PC-3 (cell line): ENCODE measurements around the gene MYL6. TPM values are rescaled to one million over a fixed set of nuclear protein-coding genes. Genes with fewer than 3 reads are reported as not detected.

Experiments
- ATAC-seq: fragments of 200-7000 bp; cut with Tn5 transposase; 2 replicates; pipeline ENCODE4 v1.9.1; 2020; ENCODE audit warnings: mild to moderate bottlenecking, moderate library complexity
- BruUV-seq: library from RNA; stranded (reverse); fragments of 400-500 nt; replicated peaks from 2 replicates; lab custom pipeline; 2021; lab: Mats Ljungman, UMichigan
- CTCF ChIA-PET: fragments of 300-600 bp; sonication (Branson Sonifier 250); formaldehyde crosslinking; loops from one replicate; lab custom pipeline; 2022; ENCODE audit warnings: antibody characterized with exemption; lab: Charles Lee
- POLR2A ChIA-PET: fragments of 300-600 bp; sonication (Branson Sonifier 250); formaldehyde crosslinking; loops from one replicate; lab custom pipeline; 2022; ENCODE audit warnings: antibody characterized with exemption; ENCODE audit not compliant: unreplicated experiment; lab: Charles Lee
- DNase-seq: peaks from one replicate; pipeline ENCODE4 v3.0.0-alpha.2; 2015
- H2AFZ ChIP-seq: fragments of 300-600 bp; sonication (generic); 2 replicates; pipeline ENCODE4 v1.6.0; 2016; ENCODE audit warnings: antibody characterized with exemption, low read length
- H3F3A ChIP-seq: fragments of 300-600 bp; sonication (generic); one replicate; pipeline ENCODE4 v1.6.0; 2017; ENCODE audit warnings: antibody characterized with exemption, low read length, control low read depth, mild to moderate bottlenecking; ENCODE audit not compliant: unreplicated experiment
- H3K27ac ChIP-seq: fragments of 300-600 bp; sonication (generic); 2 replicates; pipeline ENCODE4 v1.5.1; 2016; ENCODE audit warnings: mild to moderate bottlenecking, low read length
- H3K27me3 ChIP-seq: fragments of 300-600 bp; sonication (generic); 2 replicates; pipeline ENCODE4 v1.6.1; 2016; ENCODE audit warnings: low read length, mixed read lengths
- H3K36me3 ChIP-seq: fragments of 300-600 bp; sonication (generic); 2 replicates; pipeline ENCODE4 v1.6.1; 2016; ENCODE audit warnings: low read depth, mixed run types, low read length, mixed read lengths
- H3K4me1 ChIP-seq: fragments of 300-600 bp; sonication (generic); 2 replicates; pipeline ENCODE4 v1.5.1; 2016; ENCODE audit warnings: low read length; ENCODE audit not compliant: insufficient read depth
- H3K4me2 ChIP-seq: fragments of 300-600 bp; sonication (generic); 2 replicates; pipeline ENCODE4 v1.6.0; 2016; ENCODE audit warnings: low read length
- H3K4me3 ChIP-seq: fragments of 300-600 bp; sonication (generic); 2 replicates; pipeline ENCODE4 v1.5.1; 2016; ENCODE audit warnings: mild to moderate bottlenecking, low read length, mixed read lengths
- H3K79me2 ChIP-seq: fragments of 300-600 bp; sonication (generic); 2 replicates; pipeline ENCODE4 v1.6.1; 2017; ENCODE audit warnings: low read length, mixed read lengths
- H3K9ac ChIP-seq: fragments of 300-600 bp; sonication (generic); 2 replicates; pipeline ENCODE4 v1.6.0; 2016; ENCODE audit warnings: mild to moderate bottlenecking, low read length
- H3K9me2 ChIP-seq: fragments of 300-600 bp; sonication (generic); replicated peaks from 2 replicates; pipeline ENCODE4 v1.6.1; 2016; ENCODE audit warnings: mixed run types, low read length, mixed read lengths
- H3K9me3 ChIP-seq: fragments of 300-600 bp; sonication (generic); 2 replicates; pipeline ENCODE4 v1.6.1; 2016; ENCODE audit warnings: low read length, mixed read lengths
- H4K20me1 ChIP-seq: fragments of 300-600 bp; sonication (generic); 2 replicates; pipeline ENCODE4 v1.6.1; 2016; ENCODE audit warnings: low read length, mixed read lengths
- CTCF ChIP-seq: fragments of 300-600 bp; sonication (generic); conservative IDR thresholded peaks from 2 replicates; pipeline ENCODE4 v1.5.1; 2017; ENCODE audit warnings: antibody characterized with exemption, low read depth, mild to moderate bottlenecking, low read length
- EZH2 ChIP-seq: fragments of 300-600 bp; sonication (generic); IDR thresholded peaks from one replicate; pipeline ENCODE4 v1.6.1; 2017; ENCODE audit warnings: antibody characterized with exemption, mild to moderate bottlenecking, low read length; ENCODE audit not compliant: unreplicated experiment
- EZH2phosphoT487 ChIP-seq: fragments of 300-600 bp; sonication (generic); IDR thresholded peaks from 2 replicates; pipeline ENCODE4 v1.6.1; 2018; ENCODE audit warnings: mild to moderate bottlenecking, antibody characterized with exemption, low read length, borderline replicate concordance
- intact Hi-C: fragments of 100-400 bp; cut with micrococcal nuclease; formaldehyde crosslinking; loops from 2 replicates; pipeline ENCODE4 v1.9.0; 2023
- total RNA-seq: library from RNA; depleted of rRNA; stranded (reverse); fragments of >200 nt; gene quantifications from 2 replicates; pipeline ENCODE4 v1.2.3, GENCODE V29; 2014

MYL6 gene
- total RNA-seq, 1 experiment from 2014 or later: 1,385 TPM

GRCh38 chr12:56189918-56190694 lies 31.9 kb downstream of the MYL6 start:
- no peaks in the 10 kb centered on the region for H3K27me3 ChIP-seq
- H4K20me1 ChIP-seq: no peaks in the 10 kb centered on the region
- peaks cover 30% of the 10 kb centered on the region for H3K79me2 ChIP-seq
- TSS peak; percentile 69 for BruUV-seq
- peaks cover 3% of the 10 kb centered on the region; the same call in 1 of the 2 replicates for H3K36me3 ChIP-seq
- DNase-seq (peak; percentile 96), ATAC-seq (peak; percentile 48)
- intact Hi-C loops: loop anchor here (1.0 to 10.0 kb wide), 4 partner anchors 31 to 275 kb away; partner anchors contain the start of genes MYL6 and SPRYD4
- H3K9ac ChIP-seq: peak overlapping the region; percentile 73
- peak overlapping the region; percentile 41 for H3K27ac ChIP-seq
- ChIA-PET CTCF (interaction anchor here (0.6 to 2.6 kb wide), 8 partner anchors 11 to 331 kb away, joined by 3 to 37 read pairs (median 4); partner anchors contain the start of genes ESYT1, RBMS2, RNF41 and ZC3H10), POLR2A (interaction anchor here (0.6 to 1.0 kb wide), 5 partner anchors 15 to 72 kb away, joined by 3 to 18 read pairs (median 4); partner anchors contain the start of gene ZC3H10)
- peak overlapping the region; percentile 97 for H3K4me2 ChIP-seq
- peak overlapping the region; percentile 77 for H3K4me3 ChIP-seq
- no peaks in the 10 kb centered on the region for H3K9me2 ChIP-seq
- H3K9me3 ChIP-seq: no peaks in the 10 kb centered on the region
- peak overlapping the region; percentile 98 for H2AFZ ChIP-seq
- peaks cover 21% of the 10 kb centered on the region for H3K4me1 ChIP-seq
- TF ChIP-seq EZH2phosphoT487 (no peak), CTCF (no peak; the same call in 1 of the 2 replicates)
- no peaks in the 10 kb centered on the region for H3F3A ChIP-seq

GRCh38 chr12:56190695-56191155 lies 32.6 kb downstream of the MYL6 start:
- peaks cover 21% of the 10 kb centered on the region for H3K4me1 ChIP-seq
- peaks cover 29% of the 10 kb centered on the region for H3K79me2 ChIP-seq
- peak overlapping the region; percentile 77 for H3K4me3 ChIP-seq
- H3K36me3 ChIP-seq: peaks cover 3% of the 10 kb centered on the region; the same call in 1 of the 2 replicates
- no peaks in the 10 kb centered on the region for H3K9me3 ChIP-seq
- BruUV-seq: no TSS peak
- no peaks in the 10 kb centered on the region for H4K20me1 ChIP-seq
- POLR2A ChIA-PET: no interaction called here
- peak overlapping the region; percentile 73; the same call in 1 of the 2 replicates for H3K9ac ChIP-seq
- no peaks in the 10 kb centered on the region for H3F3A ChIP-seq
- no peaks in the 10 kb centered on the region for H3K9me2 ChIP-seq
- no peaks in the 10 kb centered on the region for H3K27me3 ChIP-seq
- DNase-seq: no peak
- CTCF ChIA-PET: interaction anchor here (1.8 kb wide), 1 partner anchor 31 kb away, joined by 9 read pairs; the partner anchor contains the start of gene RNF41
- TF ChIP-seq EZH2phosphoT487: no peak
- TF ChIP-seq EZH2: no peak
- TF ChIP-seq CTCF: no peak
- intact Hi-C loops: loop anchor here (10.0 kb wide), 1 partner anchor 274 kb away; the partner anchor contains the start of gene SPRYD4
- peak overlapping the region; percentile 97 for H3K4me2 ChIP-seq
- no peak for ATAC-seq
- H2AFZ ChIP-seq: peak overlapping the region; percentile 98
- H3K27ac ChIP-seq: no peak overlapping the region
